B cell (primary cell): ENCODE data around the gene LKAAEAR1. TPM values are rescaled to one million over a fixed set of nuclear protein-coding genes. Genes with fewer than 3 reads are reported as not detected.

ENCODE experiments used
- ATAC-seq: fragments of 200-7000 bp; cut with Tn5 transposase; one replicate; pipeline ENCODE4 v1.10.0; 2021; ENCODE audit warnings: low read depth, mild to moderate bottlenecking, moderate number of reproducible peaks, moderate library complexity
- CTCF ChIA-PET: fragments of 350-600 bp; sonication (Branson Sonifier 250); formaldehyde crosslinking; loops from one replicate; lab custom pipeline; 2021; ENCODE audit warnings: antibody characterized with exemption, inconsistent platforms; lab: Charles Lee
- POLR2A ChIA-PET: fragments of 350-600 bp; sonication (Branson Sonifier 250); formaldehyde crosslinking; loops from one replicate; lab custom pipeline; 2021; ENCODE audit warnings: antibody characterized with exemption; lab: Charles Lee
- DNase-seq: peaks from one replicate; pipeline ENCODE4 v3.0.0; 2013
- H2AFZ ChIP-seq: 2 replicates; pipeline ENCODE4 v1.6.1; 2012; ENCODE audit warnings: mild to moderate bottlenecking, low read depth, low read length; ENCODE audit not compliant: insufficient read depth, poor library complexity, severe bottlenecking
- H3K27ac ChIP-seq, 2 donors: 1 replicate in 1 of 2; 2 replicates in 1 of 2; pipeline ENCODE4 v1.5.1; 2012 to 2013; ENCODE audit warnings: low read length in 2 of 2, mild to moderate bottlenecking in 2 of 2, moderate library complexity in 1 of 2
- H3K27me3 ChIP-seq, 4 experiments: fragments of 200-600 bp in 1 of 4; sonication (generic) in 1 of 4; replicated peaks in 1 of 4; 1 replicate in 2 of 4; 2 replicates in 2 of 4; pipeline versions ENCODE4 v1.6.1 to v1.7.0; 2013 to 2016; ENCODE audit warnings: low read length in 3 of 4, mild to moderate bottlenecking in 2 of 4, mixed read lengths in 1 of 4, moderate library complexity in 1 of 4; ENCODE audit not compliant: insufficient read depth in 4 of 4, control insufficient read depth in 3 of 4; ENCODE audit errors: control extremely low read depth in 1 of 4
- H3K36me3 ChIP-seq, 2 experiments: replicated peaks in 1 of 2; 1 replicate in 1 of 2; 2 replicates in 1 of 2; pipeline versions ENCODE4 v1.6.1 to v1.7.1; 2013; ENCODE audit warnings: low read length in 1 of 2; ENCODE audit not compliant: insufficient read depth in 2 of 2, control insufficient read depth in 1 of 2; ENCODE audit errors: control extremely low read depth in 1 of 2, extremely low read depth in 1 of 2
- H3K4me1 ChIP-seq, 2 donors: fragments of 200-600 bp in 1 of 2; sonication (generic) in 1 of 2; 1 replicate in 1 of 2; 2 replicates in 1 of 2; pipeline versions ENCODE4 v1.5.1 to v1.6.1; 2013 to 2017; ENCODE audit warnings: low read length in 2 of 2; ENCODE audit not compliant: control insufficient read depth in 2 of 2, insufficient read depth in 2 of 2
- H3K4me2 ChIP-seq: replicated peaks from 2 replicates; pipeline ENCODE3; 2012; ENCODE audit warnings: mild to moderate bottlenecking, low read depth, low read length; ENCODE audit not compliant: poor library complexity, severe bottlenecking
- H3K4me3 ChIP-seq, 5 experiments: fragments of 200-600 bp in 1 of 5; sonication (generic) in 1 of 5; 1 replicate in 3 of 5; 2 replicates in 2 of 5; pipeline versions ENCODE4 v1.5.1 to v1.7.0; 2011 to 2016; ENCODE audit warnings: low read length in 4 of 5, mild to moderate bottlenecking in 4 of 5, low read depth in 2 of 5, control low read depth in 1 of 5, moderate library complexity in 1 of 5; ENCODE audit not compliant: insufficient read depth in 1 of 5; ENCODE audit errors: control extremely low read depth in 1 of 5, extremely low read depth in 1 of 5
- H3K79me2 ChIP-seq: fragments of 200-600 bp; sonication (generic); one replicate; pipeline ENCODE4 v1.6.0; 2016; ENCODE audit warnings: low read length; ENCODE audit not compliant: control insufficient read depth, insufficient read depth
- H3K9ac ChIP-seq: fragments of 200-600 bp; sonication (generic); 2 replicates; pipeline ENCODE4 v1.6.1; 2017; ENCODE audit warnings: mild to moderate bottlenecking, low read length, moderate library complexity
- H3K9me3 ChIP-seq, 3 donors: one replicate each; pipeline versions ENCODE4 v1.6.1 to v1.7.1; 2013; ENCODE audit warnings: low read length in 2 of 3; ENCODE audit not compliant: control insufficient read depth in 2 of 3, insufficient read depth in 1 of 3; ENCODE audit errors: control extremely low read depth in 1 of 3
- H4K20me1 ChIP-seq: 2 replicates; pipeline ENCODE4 v1.6.0; 2012; ENCODE audit warnings: mild to moderate bottlenecking, low read length; ENCODE audit not compliant: insufficient read depth, control insufficient read depth, poor library complexity, severe bottlenecking
- H3K27ac Mint-ChIP-seq: one replicate; pipeline ENCODE4 v1.8.0; 2021; ENCODE audit warnings: mixed read lengths
- H3K27me3 Mint-ChIP-seq: one replicate; pipeline ENCODE4 v1.8.0; 2021; ENCODE audit warnings: mixed read lengths
- H3K4me1 Mint-ChIP-seq: one replicate; pipeline ENCODE4 v1.8.0; 2021; ENCODE audit warnings: mixed read lengths
- H3K4me3 Mint-ChIP-seq: one replicate; pipeline ENCODE4 v1.8.0; 2021; ENCODE audit warnings: mixed read lengths
- H3K9me3 Mint-ChIP-seq: one replicate; pipeline ENCODE4 v1.8.0; 2022; ENCODE audit warnings: mixed read lengths; ENCODE audit not compliant: insufficient read depth
- CTCF ChIP-seq: fragments of 200-600 bp; IDR thresholded peaks from one replicate; pipeline ENCODE4 v1.8.0; 2022; ENCODE audit warnings: antibody characterized with exemption, mild to moderate bottlenecking
- EZH2 ChIP-seq: IDR thresholded peaks from 2 replicates; pipeline ENCODE4 v1.6.1; 2012; ENCODE audit warnings: borderline replicate concordance, low read depth, mild to moderate bottlenecking, moderate library complexity, low read length; ENCODE audit not compliant: insufficient read depth, poor library complexity, severe bottlenecking
- WGBS: methylation state at CpG from one replicate; pipeline ENCODE4 v1.1.5; 2013; ENCODE audit warnings: missing lambda C conversion rate; ENCODE audit not compliant: insufficient coverage; 5-methylcytosine and 5-hydroxymethylcytosine counted together
- intact Hi-C: fragments of 100-400 bp; cut with micrococcal nuclease; formaldehyde crosslinking; loops from one replicate; pipeline ENCODE4 v1.10.0; 2022
- polyA plus RNA-seq: library from polyadenylated mRNA; depleted of rRNA; stranded (reverse); fragments of >200 nt; gene quantifications from 2 replicates; pipeline ENCODE4 v1.2.3, GENCODE V29; 2012
- total RNA-seq, 2 donors: library from RNA; stranded (reverse); fragments of 120-200 nt in 1 of 2; gene quantifications; 1 replicate in 1 of 2; 2 replicates in 1 of 2; pipeline versions ENCODE4 v1.2.3 to v1.2.4, GENCODE V29; 2013 to 2022

The LKAAEAR1 gene
- total and polyA plus RNA-seq, 2 donors (not counting 1 experiment from before 2014, with no cell fraction given), result 1.9 TPM; not detected in 1

DNA sequence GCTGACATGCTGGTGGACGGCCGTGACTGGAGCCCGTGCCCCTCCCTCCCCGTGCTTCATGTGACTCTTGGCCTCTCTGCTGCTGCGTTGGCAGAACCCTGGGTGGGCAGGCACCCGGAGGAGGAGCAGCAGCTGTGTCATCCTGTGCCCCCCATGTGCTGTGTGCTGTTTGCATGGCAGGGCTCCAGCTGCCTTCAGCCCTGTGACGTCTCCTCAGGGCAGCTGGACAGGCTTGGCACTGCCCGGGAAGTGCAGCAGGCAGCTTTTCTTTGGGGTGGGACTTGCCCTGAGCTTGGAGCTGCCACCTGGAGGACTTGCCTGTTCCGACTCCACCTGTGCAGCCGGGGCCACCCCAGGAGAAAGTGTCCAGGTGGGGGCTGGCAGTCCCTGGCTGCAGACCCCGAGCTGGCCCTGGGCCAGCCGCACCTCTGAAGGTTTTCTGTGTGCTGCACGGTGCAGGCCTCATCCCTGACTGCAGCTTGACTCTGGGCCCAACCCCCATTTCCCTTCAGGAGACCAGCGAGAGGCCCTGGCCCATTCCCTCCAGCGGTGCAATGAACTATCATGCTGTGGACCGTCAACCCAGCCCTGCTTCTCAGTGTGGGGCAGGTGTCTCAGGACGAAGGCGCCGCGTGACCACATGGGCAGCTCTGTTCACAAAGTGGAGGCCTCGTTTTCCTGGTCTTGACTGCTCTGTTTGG, 15.0 kb upstream of the LKAAEAR1 start:
- Histone ChIP-seq H3K4me1 (peaks cover 26 to 46% of the 10 kb centered on the region in 2 donors), H3K27ac (peak overlapping the region in 1 of 2 donors; percentile 89), H3K9ac (no peak overlapping the region), H3K79me2 (peaks cover 5% of the 10 kb centered on the region), H3K27me3 (peaks cover 0 to 21% (median 5%) of the 10 kb centered on the region in 4 experiments), H4K20me1 (no peaks in the 10 kb centered on the region), H3K4me2 (peak overlapping the region; percentile 87), H3K4me3 (no peak overlapping the region), H3K36me3 (peaks cover 0 to 16% of the 10 kb centered on the region in 2 experiments), H3K9me3 (peaks cover 0 to 4% (median 0%) of the 10 kb centered on the region in 3 donors), H2AFZ (no peak overlapping the region)
- H3K4me1 Mint-ChIP-seq, result peaks cover 49% of the 10 kb centered on the region
- H3K4me3 Mint-ChIP-seq, result no peak overlapping the region
- intact Hi-C loops, result no loop called here
- CTCF ChIA-PET, result interaction anchor here (1.1 to 5.8 kb wide), 9 partner anchors 9 to 59 kb away, joined by 3 to 76 read pairs (median 8); partner anchors contain the start of genes LKAAEAR1, OPRL1 and RGS19
- POLR2A ChIA-PET, result interaction anchor here (1.0 to 2.4 kb wide), 6 partner anchors 12 to 458 kb away, joined by 3 to 24 read pairs (median 4); partner anchors contain the start of genes LKAAEAR1 and UCKL1
- H3K27me3 Mint-ChIP-seq, result no peaks in the 10 kb centered on the region
- ATAC-seq, result no peak
- peaks cover 3% of the 10 kb centered on the region for H3K9me3 Mint-ChIP-seq
- 96% methylated on average over 17 of the region's 21 CpGs for WGBS
- no peak for DNase-seq
- H3K27ac Mint-ChIP-seq, result peak overlapping the region; percentile 95
- TF ChIP-seq CTCF (no peak), EZH2 (no peak)
